ENCODE data around the gene STAT4.

The STAT4 gene

GRCh38 chr2:190980630-190981209, 170.1 kb downstream of the STAT4 start:
- FAIRE-seq, result no peak
- no peak for DNase-seq (ENCODE audit: insufficient read length, low spot score)

DNA sequence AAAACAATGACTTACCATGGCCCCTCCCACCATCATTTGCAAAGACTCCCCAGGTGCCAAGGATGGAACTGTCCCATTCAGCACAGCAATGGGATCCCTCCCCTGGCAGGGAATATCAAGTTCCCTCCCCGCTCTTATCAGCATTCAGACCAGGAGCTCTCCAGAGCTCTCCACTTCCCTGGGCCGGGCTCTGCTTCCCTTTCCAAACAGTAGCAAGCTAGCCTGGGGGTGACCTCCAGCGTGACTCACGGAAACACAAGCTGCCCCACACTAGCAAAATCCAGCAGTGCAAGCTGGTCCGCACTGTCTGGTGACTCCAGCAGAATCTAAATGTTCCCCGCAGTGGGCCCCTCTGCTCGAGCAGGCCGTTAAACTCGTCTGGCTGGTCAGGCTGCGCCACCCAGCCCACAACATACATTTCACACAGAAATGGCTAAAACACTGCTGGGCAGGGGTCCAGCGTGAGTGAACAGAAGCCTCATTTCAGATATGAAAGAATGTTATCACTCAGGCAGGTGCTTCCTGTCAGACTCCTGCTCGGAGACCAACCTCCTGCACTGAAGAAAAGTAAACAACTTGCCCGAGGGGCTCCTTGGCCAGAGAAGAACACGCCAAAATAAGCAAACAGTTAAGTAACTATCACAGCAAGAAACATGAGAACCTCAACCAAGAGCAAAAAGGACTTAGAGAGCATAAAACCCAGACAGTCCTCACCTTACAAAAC, 170.7 kb downstream of the STAT4 start:
- FAIRE-seq, result no peak

More for the DNA sequence above, 170.7 kb downstream of the STAT4 start:
- DNase-seq (ENCODE audit: insufficient read length, low spot score), result no peak

Measured in GM19239 (cell line).